OCI-LY3 (cell line): ENCODE results near the gene GINS2.

ENCODE experiments used
- H2AFZ ChIP-seq: fragments of 200-600, 300-600 bp; shearing (Covaris generic); 2 replicates; pipeline ENCODE4 v1.6.0; 2014; ENCODE audit warnings: antibody characterized with exemption, low read depth, low read length
- H3K27ac ChIP-seq: fragments of 200-600, 300-600 bp; sonication (generic); 2 replicates; pipeline ENCODE4 v1.5.1; 2014; ENCODE audit warnings: mild to moderate bottlenecking, low read length, moderate library complexity, mixed read lengths
- H3K27me3 ChIP-seq: fragments of 200-600, 300-600 bp; sonication (generic); 2 replicates; pipeline ENCODE4 v1.6.1; 2014; ENCODE audit warnings: low read depth, low read length, mixed read lengths
- H3K36me3 ChIP-seq: fragments of 200-600, 300-600 bp; sonication (generic); replicated peaks from 2 replicates; pipeline ENCODE3; 2014; ENCODE audit warnings: low read depth, low read length, mixed read lengths
- H3K4me1 ChIP-seq: fragments of 300-600, 200-600 bp; sonication (generic); 2 replicates; pipeline ENCODE4 v1.6.1; 2014; ENCODE audit warnings: low read length, mixed read lengths
- H3K4me2 ChIP-seq: fragments of 200-600, 300-600 bp; sonication (generic); 2 replicates; pipeline ENCODE4 v1.6.1; 2014; ENCODE audit warnings: low read length, mixed read lengths
- H3K4me3 ChIP-seq: fragments of 300-600, 200-600 bp; sonication (generic); 2 replicates; pipeline ENCODE4 v1.5.1; 2014; ENCODE audit warnings: antibody characterized with exemption, mild to moderate bottlenecking, low read length, moderate library complexity
- H3K79me2 ChIP-seq: fragments of 300-600, 200-600 bp; shearing (Covaris generic); 2 replicates; pipeline ENCODE4 v1.6.1; 2014; ENCODE audit warnings: mild to moderate bottlenecking, low read length, mixed read lengths
- H3K9ac ChIP-seq: fragments of 300-600, 200-600 bp; shearing (Covaris generic); 2 replicates; pipeline ENCODE4 v1.6.0; 2014; ENCODE audit warnings: mild to moderate bottlenecking, low read length, moderate library complexity
- H3K9me3 ChIP-seq: fragments of 200-600, 300-600 bp; shearing (Covaris generic); 2 replicates; pipeline ENCODE4 v1.6.1; 2014; ENCODE audit warnings: low read length, mixed read lengths; ENCODE audit not compliant: insufficient read depth
- H4K20me1 ChIP-seq: fragments of 200-600, 300-600 bp; sonication (generic); 2 replicates; pipeline ENCODE4 v1.6.1; 2016; ENCODE audit warnings: low read length, mixed read lengths; ENCODE audit not compliant: insufficient read depth
- EZH2phosphoT487 ChIP-seq: fragments of 200-600 bp; shearing (Covaris generic); IDR thresholded peaks from 2 replicates; pipeline ENCODE4 v1.6.1; 2018; ENCODE audit warnings: antibody characterized with exemption, mixed run types, low read depth
- TF ChIP-seq, protein P1 (sequence below): fragments of 200-600, 300-600 bp; sonication (generic); IDR thresholded peaks from 2 replicates; pipeline ENCODE4 v1.5.1; 2014; ENCODE audit warnings: antibody characterized with exemption, low read length, low read depth

GINS2 gene

GRCh38 chr16:85674828-85675227 is 13.9 kb downstream of the GINS2 start:
- H3K27ac ChIP-seq: no peak overlapping the region
- H3K4me1 ChIP-seq: no peaks in the 10 kb centered on the region
- H3K4me2 ChIP-seq: no peak overlapping the region
- H4K20me1 ChIP-seq: peaks cover 6% of the 10 kb centered on the region; the same call in 1 of the 2 replicates
- H3K9ac ChIP-seq: no peak overlapping the region
- H3K36me3 ChIP-seq: peaks cover 49% of the 10 kb centered on the region
- no peak for TF ChIP-seq EZH2phosphoT487
- no peak overlapping the region for H3K4me3 ChIP-seq
- no peak overlapping the region for H2AFZ ChIP-seq
- no peaks in the 10 kb centered on the region for H3K9me3 ChIP-seq
- H3K79me2 ChIP-seq: no peaks in the 10 kb centered on the region
- no peaks in the 10 kb centered on the region for H3K27me3 ChIP-seq

- Histone ChIP-seq H3K9ac (no peak overlapping the region), H3K27ac (no peak overlapping the region), H3K36me3 (peaks cover 48% of the 10 kb centered on the region), H3K4me3 (no peak overlapping the region), H3K4me2 (no peak overlapping the region), H3K79me2 (no peaks in the 10 kb centered on the region), H3K27me3 (no peaks in the 10 kb centered on the region), H3K4me1 (no peaks in the 10 kb centered on the region), H3K9me3 (no peaks in the 10 kb centered on the region), H2AFZ (no peak overlapping the region), H4K20me1 (peaks cover 9% of the 10 kb centered on the region; the same call in 1 of the 2 replicates)
- TF ChIP-seq EZH2phosphoT487: no peak
- TF ChIP-seq, protein P1, sequence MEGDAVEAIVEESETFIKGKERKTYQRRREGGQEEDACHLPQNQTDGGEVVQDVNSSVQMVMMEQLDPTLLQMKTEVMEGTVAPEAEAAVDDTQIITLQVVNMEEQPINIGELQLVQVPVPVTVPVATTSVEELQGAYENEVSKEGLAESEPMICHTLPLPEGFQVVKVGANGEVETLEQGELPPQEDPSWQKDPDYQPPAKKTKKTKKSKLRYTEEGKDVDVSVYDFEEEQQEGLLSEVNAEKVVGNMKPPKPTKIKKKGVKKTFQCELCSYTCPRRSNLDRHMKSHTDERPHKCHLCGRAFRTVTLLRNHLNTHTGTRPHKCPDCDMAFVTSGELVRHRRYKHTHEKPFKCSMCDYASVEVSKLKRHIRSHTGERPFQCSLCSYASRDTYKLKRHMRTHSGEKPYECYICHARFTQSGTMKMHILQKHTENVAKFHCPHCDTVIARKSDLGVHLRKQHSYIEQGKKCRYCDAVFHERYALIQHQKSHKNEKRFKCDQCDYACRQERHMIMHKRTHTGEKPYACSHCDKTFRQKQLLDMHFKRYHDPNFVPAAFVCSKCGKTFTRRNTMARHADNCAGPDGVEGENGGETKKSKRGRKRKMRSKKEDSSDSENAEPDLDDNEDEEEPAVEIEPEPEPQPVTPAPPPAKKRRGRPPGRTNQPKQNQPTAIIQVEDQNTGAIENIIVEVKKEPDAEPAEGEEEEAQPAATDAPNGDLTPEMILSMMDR: no peak
Measured at GRCh38 chr16:85674418-85674755, 14.4 kb downstream of the GINS2 start.

- H2AFZ ChIP-seq: no peak overlapping the region
- H4K20me1 ChIP-seq: peaks cover 7% of the 10 kb centered on the region
- no peaks in the 10 kb centered on the region for H3K4me1 ChIP-seq
- no peaks in the 10 kb centered on the region for H3K79me2 ChIP-seq
- H3K9me3 ChIP-seq: no peaks in the 10 kb centered on the region
- H3K27ac ChIP-seq: no peak overlapping the region
- no peak overlapping the region for H3K4me3 ChIP-seq
- H3K4me2 ChIP-seq: no peak overlapping the region
- no peaks in the 10 kb centered on the region for H3K27me3 ChIP-seq
- H3K9ac ChIP-seq: no peak overlapping the region
- no peak for TF ChIP-seq EZH2phosphoT487
- TF ChIP-seq, protein P1: no peak
- H3K36me3 ChIP-seq: peaks cover 47% of the 10 kb centered on the region
Measured at GRCh38 chr16:85673529-85674417, 15.0 kb downstream of the GINS2 start.

DNA sequence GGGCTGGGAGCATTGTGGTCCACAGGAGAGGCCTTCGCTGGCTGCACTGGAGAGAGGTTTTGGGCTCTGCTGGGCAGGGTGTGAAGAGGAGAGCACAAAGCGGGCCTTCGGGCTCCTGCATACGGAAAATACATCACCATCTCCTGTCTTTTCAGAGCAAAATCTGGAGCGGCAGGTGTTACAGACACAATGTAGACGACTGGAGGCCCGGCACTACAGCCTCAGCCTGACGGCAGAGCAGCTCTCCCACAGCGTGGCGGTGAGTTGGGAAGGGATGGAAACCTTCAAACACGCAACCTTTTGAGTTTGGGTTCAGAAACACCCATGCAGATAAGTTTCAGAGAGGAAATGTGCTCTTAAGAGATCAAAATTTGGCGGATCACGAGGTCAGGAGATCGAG is 17.9 kb downstream of the GINS2 start:
- Histone ChIP-seq H3K9ac (no peak overlapping the region), H2AFZ (no peak overlapping the region), H4K20me1 (peaks cover 8% of the 10 kb centered on the region), H3K9me3 (no peaks in the 10 kb centered on the region), H3K4me2 (no peak overlapping the region), H3K27me3 (no peaks in the 10 kb centered on the region), H3K4me3 (no peak overlapping the region), H3K4me1 (no peaks in the 10 kb centered on the region), H3K36me3 (peaks cover 54% of the 10 kb centered on the region), H3K79me2 (no peaks in the 10 kb centered on the region), H3K27ac (no peak overlapping the region)
- TF ChIP-seq, protein P1: no peak
- no peak for TF ChIP-seq EZH2phosphoT487
